Gastrocnemius medialis (tissue), 4 donors: ENCODE measurements around the gene ANKRD63. TPM values are rescaled to one million over a fixed set of nuclear protein-coding genes. Genes with fewer than 3 reads are reported as not detected.

Experiments used
- ATAC-seq, 2 donors: fragments of 150-250 bp; one replicate each; pipeline ENCODE4 v1.9.1; 2016
- DNase-seq, 2 donors: peaks; one replicate each; pipeline ENCODE4 v3.0.0-alpha.2; 2019
- H3K27ac ChIP-seq, 4 donors: fragments of 200-600 bp; sonication (generic); 1 replicate in 1 of 4; 2 replicates in 3 of 4; pipeline ENCODE4 v1.5.1; 2016 to 2018; ENCODE audit warnings: mild to moderate bottlenecking in 2 of 4, moderate library complexity in 1 of 4
- H3K27me3 ChIP-seq, 3 donors: fragments of 200-600 bp; sonication (generic) in 2 of 3; 1 replicate in 1 of 3; 2 replicates in 2 of 3; pipeline versions ENCODE4 v1.5.1 to v1.6.0; 2016 to 2019; ENCODE audit warnings: mild to moderate bottlenecking in 1 of 3, moderate library complexity in 1 of 3
- H3K36me3 ChIP-seq, 2 donors: fragments of 200-600 bp; sonication (generic) in 1 of 2; one replicate each; pipeline ENCODE4 v1.5.1; 2017 to 2018
- H3K4me1 ChIP-seq, 2 donors: fragments of 200-600 bp; sonication (generic) in 1 of 2; one replicate each; pipeline ENCODE4 v1.5.1; 2016 to 2017; ENCODE audit warnings: mild to moderate bottlenecking in 2 of 2
- H3K4me3 ChIP-seq, 4 donors: fragments of 200-600 bp; sonication (generic) in 3 of 4; 1 replicate in 1 of 4; 2 replicates in 3 of 4; pipeline ENCODE4 v1.5.1; 2016 to 2019; ENCODE audit warnings: mild to moderate bottlenecking in 2 of 4
- H3K9me3 ChIP-seq, 3 donors: fragments of 200-600 bp; sonication (generic) in 2 of 3; 1 replicate in 1 of 3; 2 replicates in 2 of 3; pipeline ENCODE4 v1.5.1; 2016 to 2019
- CTCF ChIP-seq, 5 experiments: fragments of 450-650 bp in 3 of 5; fragments of 200-600 bp in 2 of 5; sonication (generic) in 2 of 5; IDR thresholded peaks in 4 of 5; conservative IDR thresholded peaks in 1 of 5; 1 replicate in 4 of 5; 2 replicates in 1 of 5; pipeline ENCODE4 v1.5.1; 2016 to 2019; ENCODE audit warnings: antibody characterized with exemption in 5 of 5, mild to moderate bottlenecking in 3 of 5, moderate library complexity in 3 of 5
- POLR2A ChIP-seq, 2 donors: fragments of 450-650 bp; IDR thresholded peaks; one replicate each; pipeline ENCODE4 v1.6.1; 2017; ENCODE audit warnings: antibody characterized with exemption in 2 of 2, mild to moderate bottlenecking in 2 of 2, moderate library complexity in 2 of 2
- in situ Hi-C, 4 donors: fragments of 200-750 bp; cut with MboI; loops; one replicate each; pipeline versions ENCODE4 v1.15.0 to v1.8.0; 2017; ENCODE audit warnings: low sequenced_read_pairs in 4 of 4
- intact Hi-C: fragments of 100-400 bp; cut with DNase I; formaldehyde crosslinking; loops from one replicate; pipeline ENCODE4 v1.15.1; 2023; ENCODE audit warnings: low total_unique reads
- total RNA-seq, 4 donors: library from RNA; depleted of rRNA; stranded (reverse); fragments of >200 nt; gene quantifications; one replicate each; pipeline versions ENCODE4 v1.1.0 to v1.2.3, GENCODE V29; 2016

Gene ANKRD63
- total RNA-seq, 4 donors from 2014 or later: not detected

- intact Hi-C loops (no loop called here), in situ Hi-C loops (no loop called here)
- no peaks in the 10 kb centered on the region for H3K36me3 ChIP-seq
- no peak overlapping the region for H3K4me3 ChIP-seq
- H3K4me1 ChIP-seq: peaks cover 0 to 9% of the 10 kb centered on the region in 2 donors
- DNase-seq (no peak), ATAC-seq (no peak)
- TF ChIP-seq POLR2A (IDR thresholded peaks at IDR 0.05): no peak
- TF ChIP-seq CTCF (IDR thresholded peaks at IDR 0.05 in 4 of 5, conservative IDR thresholded peaks at IDR 0.05 in 1 of 5): no peak
- H3K9me3 ChIP-seq: no peaks in the 10 kb centered on the region
- H3K27ac ChIP-seq: no peak overlapping the region
- H3K27me3 ChIP-seq: peaks cover 0 to 19% (median 0%) of the 10 kb centered on the region in 3 donors
These were observed 12.4 kb upstream of the ANKRD63 start for GRCh38 chr15:40295297-40295696.

- TF ChIP-seq CTCF (IDR thresholded peaks at IDR 0.05 in 4 of 5, conservative IDR thresholded peaks at IDR 0.05 in 1 of 5) (no peak), POLR2A (IDR thresholded peaks at IDR 0.05) (no peak)
These were observed 11.3 kb upstream of the ANKRD63 start for GRCh38 chr15:40293905-40294895.

GRCh38 chr15:40293006-40293405, 10.1 kb upstream of the ANKRD63 start:
- Histone ChIP-seq H3K27ac (no peak overlapping the region), H3K4me3 (no peak overlapping the region), H3K9me3 (no peaks in the 10 kb centered on the region), H3K4me1 (peaks cover 0 to 9% of the 10 kb centered on the region in 2 donors), H3K36me3 (no peaks in the 10 kb centered on the region), H3K27me3 (peaks cover 0 to 16% (median 0%) of the 10 kb centered on the region in 3 donors)
- ATAC-seq (no peak), DNase-seq (no peak)
- intact Hi-C loops (no loop called here), in situ Hi-C loops (no loop called here)
- TF ChIP-seq CTCF (IDR thresholded peaks at IDR 0.05 in 4 of 5, conservative IDR thresholded peaks at IDR 0.05 in 1 of 5) (no peak), POLR2A (IDR thresholded peaks at IDR 0.05) (no peak)

More at GRCh38 chr15:40293905-40294895, 11.3 kb upstream of the ANKRD63 start:
- ATAC-seq: no peak
- no peak for DNase-seq
- Histone ChIP-seq H3K27ac (no peak overlapping the region), H3K9me3 (no peaks in the 10 kb centered on the region), H3K36me3 (no peaks in the 10 kb centered on the region), H3K27me3 (peaks cover 0 to 16% (median 0%) of the 10 kb centered on the region in 3 donors), H3K4me3 (no peak overlapping the region), H3K4me1 (peaks cover 0 to 9% of the 10 kb centered on the region in 2 donors)
- in situ Hi-C loops (no loop called here), intact Hi-C loops (no loop called here)

- intact Hi-C loops: no loop called here
- no peak overlapping the region for H3K4me3 ChIP-seq
- peaks cover 0 to 16% (median 0%) of the 10 kb centered on the region in 3 donors for H3K27me3 ChIP-seq
- in situ Hi-C loops: no loop called here
- no peak for TF ChIP-seq POLR2A (IDR thresholded peaks at IDR 0.05)
- TF ChIP-seq CTCF (IDR thresholded peaks at IDR 0.05 in 4 of 5, conservative IDR thresholded peaks at IDR 0.05 in 1 of 5): no peak
- DNase-seq: no peak
- ATAC-seq: no peak
- no peak overlapping the region for H3K27ac ChIP-seq
- peaks cover 0 to 9% of the 10 kb centered on the region in 2 donors for H3K4me1 ChIP-seq
- no peaks in the 10 kb centered on the region for H3K9me3 ChIP-seq
- no peaks in the 10 kb centered on the region for H3K36me3 ChIP-seq
These were observed 9.4 kb upstream of the ANKRD63 start for GRCh38 chr15:40292246-40292645.
